Lower lobe of right lung (tissue), 2 donors: ENCODE measurements around the gene SLC35G1. TPM values are rescaled to one million over a fixed set of nuclear protein-coding genes. Genes with fewer than 3 reads are reported as not detected.

Experiments used
- ATAC-seq, 2 donors: fragments of 200-7000 bp; cut with Tn5 transposase; one replicate each; pipeline ENCODE4 v1.9.1; 2020 to 2022; ENCODE audit warnings: mild to moderate bottlenecking in 2 of 2, moderate library complexity in 2 of 2
- DNase-seq: peaks from one replicate; pipeline ENCODE4 v3.0.0-alpha.2; 2020
- H3K27ac ChIP-seq: fragments of 200-600 bp; one replicate; pipeline ENCODE4 v1.8.0; 2022
- H3K27me3 ChIP-seq: fragments of 200-600 bp; one replicate; pipeline ENCODE4 v1.8.0; 2022; ENCODE audit warnings: low read depth
- H3K36me3 ChIP-seq: fragments of 200-600 bp; one replicate; pipeline ENCODE4 v1.8.0; 2022; ENCODE audit warnings: mild to moderate bottlenecking
- H3K4me1 ChIP-seq: fragments of 200-600 bp; one replicate; pipeline ENCODE4 v1.8.0; 2022
- H3K4me3 ChIP-seq: fragments of 200-600 bp; one replicate; pipeline ENCODE4 v1.8.0; 2022; ENCODE audit warnings: mild to moderate bottlenecking
- H3K9me3 ChIP-seq: fragments of 200-600 bp; one replicate; pipeline ENCODE4 v1.8.0; 2022
- CTCF ChIP-seq: fragments of 200-600 bp; IDR thresholded peaks from one replicate; pipeline ENCODE4 v1.8.0; 2022; ENCODE audit warnings: antibody characterized with exemption, mild to moderate bottlenecking
- intact Hi-C: fragments of 100-400 bp; cut with DNase I; formaldehyde crosslinking; loops from one replicate; pipeline ENCODE4 v1.11.0; 2022
- total RNA-seq: library from RNA; stranded (reverse); fragmentation: NEBNext Ultra II Directional; extraction: Animal tissue kit (Norgen Biotek cat#: 25700); gene quantifications from one replicate; pipeline ENCODE4 v1.2.1, GENCODE V29; 2021
- donor health status: DM: no; HTN: yes; CAD: no; lungs with severe emphysema.

Gene SLC35G1
- total RNA-seq, 1 donor from 2014 or later, result 3.6 TPM

- no peak for TF ChIP-seq CTCF
- Histone ChIP-seq H3K4me1 (no peaks in the 10 kb centered on the region), H3K36me3 (no peaks in the 10 kb centered on the region), H3K27ac (no peak overlapping the region), H3K4me3 (no peak overlapping the region), H3K9me3 (no peaks in the 10 kb centered on the region), H3K27me3 (no peaks in the 10 kb centered on the region)
- intact Hi-C loops, result no loop called here
- ATAC-seq (peak; percentile 7 to 36), DNase-seq (no peak)
These were observed 42.6 kb upstream of the SLC35G1 start for GRCh38 chr10:93851169-93851568.

GRCh38 chr10:93852476-93853095 lies 41.2 kb upstream of the SLC35G1 start:
- TF ChIP-seq CTCF, result no peak
- H3K27me3 ChIP-seq, result no peaks in the 10 kb centered on the region
- H3K4me3 ChIP-seq, result no peak overlapping the region
- no peaks in the 10 kb centered on the region for H3K36me3 ChIP-seq
- H3K4me1 ChIP-seq, result no peaks in the 10 kb centered on the region
- H3K27ac ChIP-seq, result no peak overlapping the region
- DNase-seq, result no peak
- intact Hi-C loops, result no loop called here
- H3K9me3 ChIP-seq, result no peaks in the 10 kb centered on the region
- ATAC-seq, result peak in 1 of 2 donors; percentile 22

GRCh38 chr10:93854975-93855374 lies 38.8 kb upstream of the SLC35G1 start:
- Histone ChIP-seq H3K27me3 (no peaks in the 10 kb centered on the region), H3K4me3 (no peak overlapping the region), H3K9me3 (no peaks in the 10 kb centered on the region), H3K4me1 (no peaks in the 10 kb centered on the region), H3K36me3 (no peaks in the 10 kb centered on the region), H3K27ac (no peak overlapping the region)
- ATAC-seq (no peak), DNase-seq (no peak)
- intact Hi-C loops, result no loop called here
- TF ChIP-seq CTCF, result no peak

GRCh38 chr10:93856349-93857145 lies 37.2 kb upstream of the SLC35G1 start:
- Histone ChIP-seq H3K4me3 (no peak overlapping the region), H3K27me3 (no peaks in the 10 kb centered on the region), H3K36me3 (no peaks in the 10 kb centered on the region), H3K4me1 (no peaks in the 10 kb centered on the region), H3K9me3 (no peaks in the 10 kb centered on the region), H3K27ac (no peak overlapping the region)
- no peak for TF ChIP-seq CTCF
- intact Hi-C loops, result no loop called here
- ATAC-seq, result no peak
- no peak for DNase-seq

- no peak overlapping the region for H3K27ac ChIP-seq
These were observed 34.6 kb upstream of the SLC35G1 start for GRCh38 chr10:93859049-93859655.

More at GRCh38 chr10:93859049-93859655, 34.6 kb upstream of the SLC35G1 start:
- H3K9me3 ChIP-seq, result no peaks in the 10 kb centered on the region
- DNase-seq (no peak), ATAC-seq (no peak)
- H3K4me3 ChIP-seq, result no peak overlapping the region
- H3K27me3 ChIP-seq, result no peaks in the 10 kb centered on the region
- H3K36me3 ChIP-seq, result no peaks in the 10 kb centered on the region
- TF ChIP-seq CTCF, result peak; percentile 51
- H3K4me1 ChIP-seq, result no peaks in the 10 kb centered on the region
- intact Hi-C loops, result no loop called here
